K562 (cell line): Measurements from ENCODE around the gene NMT1. TPM values are rescaled to one million over a fixed set of nuclear protein-coding genes. Genes with fewer than 3 reads are reported as not detected.

Source experiments
- ARNT ChIP-seq, 2 experiments: fragments of 450-650 bp; IDR thresholded peaks; 2 replicates each; pipeline ENCODE4 v1.6.1; 2016; ENCODE audit warnings: mild to moderate bottlenecking in 1 of 2
- CBFB ChIP-seq: sonication (generic); formaldehyde crosslinking; IDR thresholded peaks from 2 replicates; pipeline ENCODE4 v1.4.0; 2020; ENCODE audit warnings: mild to moderate bottlenecking, missing genetic modification reagents
- CSDE1 ChIP-seq, 2 experiments: fragments of 450-650 bp; IDR thresholded peaks; 2 replicates each; pipeline ENCODE4 v1.6.1; 2016; ENCODE audit warnings: mild to moderate bottlenecking in 1 of 2
- EHMT2 ChIP-seq: fragments of 450-650 bp; IDR thresholded peaks from 2 replicates; pipeline ENCODE4 v1.6.1; 2018; ENCODE audit warnings: antibody characterized with exemption
- FOXJ2 ChIP-seq: fragments of 200-800 bp; sonication (Bioruptor generic); IDR thresholded peaks from 2 replicates; pipeline ENCODE4 v1.6.1; 2016; ENCODE audit warnings: missing genetic modification characterization, missing compliant biosample characterization
- GATAD2A ChIP-seq: fragments of 450-650 bp; IDR thresholded peaks from 2 replicates; pipeline ENCODE4 v1.6.1; 2017
- IRF1 ChIP-seq: sonication (generic); formaldehyde crosslinking; IDR thresholded peaks from 2 replicates; pipeline ENCODE4 v1.8.0; 2022; ENCODE audit warnings: missing genetic modification reagents, mild to moderate bottlenecking, borderline replicate concordance
- MTA2 ChIP-seq: fragments of 450-650 bp; IDR thresholded peaks from 2 replicates; pipeline ENCODE4 v1.6.1; 2016; ENCODE audit warnings: low read depth
- NCOA4 ChIP-seq: fragments of 450-650 bp; IDR thresholded peaks from 2 replicates; pipeline ENCODE4 v1.6.1; 2018; ENCODE audit warnings: mild to moderate bottlenecking; ENCODE audit not compliant: partially characterized antibody
- NONO ChIP-seq, 2 experiments: fragments of 200-400 bp in 1 of 2; fragments of 450-650 bp in 1 of 2; formaldehyde crosslinking in 1 of 2; IDR thresholded peaks; 2 replicates each; pipeline ENCODE4 v1.6.1; 2017; ENCODE audit warnings: low read depth in 2 of 2, mild to moderate bottlenecking in 2 of 2, moderate library complexity in 2 of 2, low read length in 1 of 2
- NR1H2 ChIP-seq: sonication (generic); formaldehyde crosslinking; IDR thresholded peaks from 2 replicates; pipeline ENCODE4 v1.4.0; 2020; ENCODE audit warnings: mild to moderate bottlenecking, missing genetic modification reagents
- NR4A1 ChIP-seq, 2 experiments: fragments of 250-450 bp in 1 of 2; fragments of 450-650 bp in 1 of 2; sonication (Bioruptor Pico) in 1 of 2; IDR thresholded peaks; 2 replicates each; pipeline versions ENCODE4 v1.4.0 to v1.6.1; 2016 to 2020; ENCODE audit warnings: mild to moderate bottlenecking in 2 of 2, missing compliant biosample characterization in 1 of 2, missing genetic modification characterization in 1 of 2, moderate library complexity in 1 of 2
- PYGO2 ChIP-seq: fragments of 450-650 bp; IDR thresholded peaks from 2 replicates; pipeline ENCODE4 v1.6.1; 2016; ENCODE audit warnings: mild to moderate bottlenecking, missing genetic modification characterization, moderate library complexity, missing compliant biosample characterization
- RBM25 ChIP-seq: fragments of 200-400 bp; formaldehyde crosslinking; IDR thresholded peaks from 2 replicates; pipeline ENCODE4 v1.6.1; 2018; ENCODE audit warnings: low read length, low read depth, moderate library complexity; ENCODE audit not compliant: severe bottlenecking
- SMARCE1 ChIP-seq: fragments of 450-650 bp; IDR thresholded peaks from 2 replicates; pipeline ENCODE4 v1.7.1; 2016; ENCODE audit warnings: mild to moderate bottlenecking
- SMC3 ChIP-seq: conservative IDR thresholded peaks from 2 replicates; pipeline ENCODE4 v1.6.1; 2011; ENCODE audit warnings: low read depth, low read length, improper control_type of control experiment; ENCODE audit not compliant: insufficient read depth
- THAP7 ChIP-seq: fragments of 250-450 bp; sonication (Bioruptor Pico); IDR thresholded peaks from 2 replicates; pipeline ENCODE4 v1.5.0; 2021
- USF2 ChIP-seq: sonication (generic); formaldehyde crosslinking; IDR thresholded peaks from 2 replicates; pipeline ENCODE4 v1.5.0; 2020; ENCODE audit warnings: missing genetic modification reagents
- XRCC5 ChIP-seq: fragments of 200-400 bp; formaldehyde crosslinking; IDR thresholded peaks from 2 replicates; pipeline ENCODE4 v1.6.1; 2017; ENCODE audit warnings: low read depth, mild to moderate bottlenecking, low read length
- ZNF134 ChIP-seq: fragments of 250-450 bp; sonication (Bioruptor Pico); conservative IDR thresholded peaks from 2 replicates; pipeline ENCODE4 v1.4.0; 2020
- ZNF143 ChIP-seq: sonication (generic); formaldehyde crosslinking; IDR thresholded peaks from 2 replicates; pipeline ENCODE4 v1.9.0; 2022; ENCODE audit warnings: mild to moderate bottlenecking, missing genetic modification reagents
- ZNF184 ChIP-seq: sonication (generic); formaldehyde crosslinking; IDR thresholded peaks from 2 replicates; pipeline ENCODE4 v1.5.0; 2020; ENCODE audit warnings: missing genetic modification reagents
- ZNF224 ChIP-seq: sonication (generic); formaldehyde crosslinking; IDR thresholded peaks from 2 replicates; pipeline ENCODE4 v1.8.0; 2022; ENCODE audit warnings: mild to moderate bottlenecking, missing genetic modification reagents
- ZNF347 ChIP-seq: fragments of 450-650 bp; formaldehyde crosslinking; IDR thresholded peaks from 2 replicates; pipeline ENCODE4 v1.4.0; 2020; ENCODE audit warnings: low read depth, mild to moderate bottlenecking, moderate library complexity
- ZNF354B ChIP-seq: fragments of 250-450 bp; sonication (Bioruptor Pico); IDR thresholded peaks from 2 replicates; pipeline ENCODE4 v1.4.0; 2020
- polyA plus RNA-seq, 8 experiments: library from polyadenylated mRNA; depleted of rRNA in 4 of 8; stranded (reverse) in 5 of 8; unstranded in 3 of 8; fragments of >200 nt; fragmentation: Nextera tagmentation in 2 of 8; fragmentation: Illumina TruSeq in 1 of 8; extraction: Ambion mirVana in 2 of 8; extraction: Trizol in 1 of 8; gene quantifications; 2 replicates each; pipeline versions ENCODE4 v1.2.1 to v1.2.3, GENCODE V29; 2011 to 2014; ENCODE audit warnings: inconsistent platforms in 1 of 8, missing spikeins in 1 of 8
- total RNA-seq, 7 experiments: library from RNA; depleted of rRNA in 6 of 7; stranded (reverse); fragments of >200 nt in 6 of 7; fragmentation: Illumina TruSeq in 2 of 7; extraction: Trizol in 2 of 7; gene quantifications; 2 replicates each; pipeline versions ENCODE4 v1.2.1 to v1.2.3, GENCODE V29; 2011 to 2021; ENCODE audit warnings: low replicate concordance in 1 of 7
- TF ChIP-seq, protein P1 (sequence below): fragments of 450-650 bp; formaldehyde crosslinking; IDR thresholded peaks from 2 replicates; pipeline ENCODE4 v1.4.0; 2022; ENCODE audit warnings: missing genetic modification characterization

Gene NMT1
- total and polyA plus RNA-seq, 9 of the 15 experiments (the other 6 are each of a cell fraction or from before 2014, with no cell fraction given) = 86.7 to 569 (median 213) TPM

- TF ChIP-seq ZNF347 (CRISPR knock-in tag) (no peak), SMC3 (no peak), PYGO2 (tag) (no peak), ZNF134 (CRISPR knock-in tag) (no peak), NR1H2 (CRISPR knock-in tag) (no peak), CBFB (CRISPR knock-in tag) (no peak), IRF1 (CRISPR knock-in tag) (no peak), EHMT2 (no peak), NONO (IDR thresholded peaks at IDR 0.05; ENCODE audit: low read depth in 2 of 2, low read length in 1 of 2) (no peak), RBM25 (no peak), FOXJ2 (tag) (no peak), USF2 (CRISPR knock-in tag) (no peak; the same call in 1 of the 2 replicates), XRCC5 (no peak), CSDE1 (IDR thresholded peaks at IDR 0.05) (no peak), NR4A1 (CRISPR knock-in tag; IDR thresholded peaks at IDR 0.05) (no peak), NR4A1 (tag; IDR thresholded peaks at IDR 0.05) (no peak), THAP7 (CRISPR knock-in tag) (no peak), GATAD2A (no peak), ZNF224 (CRISPR knock-in tag) (no peak), ARNT (IDR thresholded peaks at IDR 0.05) (peak in 1 of 2 experiments; percentile 53; a peak in 1 of 4 replicates), ZNF184 (CRISPR knock-in tag) (no peak), ZNF354B (CRISPR knock-in tag) (no peak), MTA2 (0 out of 2 replicates have a peak, but pooled peaks have one; percentile 19), NCOA4 (peak; percentile 62), ZNF143 (CRISPR knock-in tag) (no peak), SMARCE1 (0 out of 2 replicates have a peak, but pooled peaks have one; percentile 61)
- TF ChIP-seq, protein P1, sequence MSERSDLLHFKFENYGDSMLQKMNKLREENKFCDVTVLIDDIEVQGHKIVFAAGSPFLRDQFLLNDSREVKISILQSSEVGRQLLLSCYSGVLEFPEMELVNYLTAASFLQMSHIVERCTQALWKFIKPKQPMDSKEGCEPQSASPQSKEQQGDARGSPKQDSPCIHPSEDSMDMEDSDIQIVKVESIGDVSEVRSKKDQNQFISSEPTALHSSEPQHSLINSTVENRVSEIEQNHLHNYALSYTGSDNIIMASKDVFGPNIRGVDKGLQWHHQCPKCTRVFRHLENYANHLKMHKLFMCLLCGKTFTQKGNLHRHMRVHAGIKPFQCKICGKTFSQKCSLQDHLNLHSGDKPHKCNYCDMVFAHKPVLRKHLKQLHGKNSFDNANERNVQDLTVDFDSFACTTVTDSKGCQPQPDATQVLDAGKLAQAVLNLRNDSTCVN (CRISPR knock-in tag) = peak; percentile 59; the same call in 1 of the 2 replicates
These were observed 728 bp upstream of the NMT1 start (continued) for GRCh38 chr17:45060382-45060796.
